GM12892 (cell line): ENCODE results near the gene PTPRN2.

Experiments used
- POLR2A ChIP-seq: IDR thresholded peaks from 2 replicates; pipeline ENCODE4 v1.6.1; 2011; ENCODE audit warnings: low read depth, low read length, control low read depth
- POLR2AphosphoS5 ChIP-seq: IDR thresholded peaks from 2 replicates; pipeline ENCODE4 v1.6.1; 2011; ENCODE audit warnings: low read depth, low read length, control low read depth

DNA sequence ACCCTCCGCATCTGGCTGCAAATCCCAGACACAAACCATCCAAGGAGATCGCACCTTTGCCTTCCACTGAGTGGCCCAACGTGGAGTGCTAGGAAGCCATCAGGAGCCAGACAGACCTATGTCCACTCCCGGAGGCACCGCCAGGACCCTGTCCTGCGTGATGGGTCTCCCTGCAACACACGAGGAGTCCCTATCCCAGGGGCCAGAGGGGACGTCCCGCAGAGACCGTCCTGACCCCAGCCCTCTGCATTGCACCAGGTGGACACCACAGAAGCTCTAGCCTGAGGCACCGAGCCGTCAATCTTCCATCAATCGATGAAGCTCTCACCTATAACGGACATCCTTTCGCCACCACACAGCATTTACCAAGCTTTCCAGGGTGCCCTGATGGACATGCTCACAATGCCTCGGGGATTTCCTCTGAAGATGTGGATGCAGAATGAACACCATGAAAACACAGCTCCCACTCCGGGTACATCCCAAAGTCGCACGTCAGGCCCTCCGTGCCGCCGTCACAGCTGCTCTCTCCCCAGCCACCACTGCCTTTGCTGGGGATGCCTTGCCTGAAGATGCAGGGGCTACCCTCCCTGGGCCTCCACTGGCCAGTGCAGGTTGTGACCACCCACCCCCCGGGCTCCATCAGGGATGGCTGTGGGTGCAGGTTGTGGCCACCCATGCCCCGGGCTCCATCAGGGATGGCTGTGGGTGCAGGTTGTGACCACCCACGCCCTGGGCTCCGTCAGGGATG is 54.1 kb downstream of the PTPRN2 start:
- TF ChIP-seq POLR2A = no peak
- no peak for TF ChIP-seq POLR2AphosphoS5
